Measurements from ENCODE around the gene NSMF.
"Not testable (repeated sequence)": the region's sequence is repeated elsewhere in the genome, so short reads cannot be mapped to it uniquely, and the experiment has no call there.

NSMF gene

GRCh38 chr9:137457406-137458193 lies 1.5 kb downstream of the NSMF start:
- no peak for DNase-seq

GRCh38 chr9:137456864-137457405 lies 2.2 kb downstream of the NSMF start:
- DNase-seq = no peak

- no peak for DNase-seq
Observed at GRCh38 chr9:137456061-137456863, 2.9 kb downstream of the NSMF start.

GRCh38 chr9:137455359-137455991 lies 3.7 kb downstream of the NSMF start:
- no peak for DNase-seq

- DNase-seq = no peak
Observed at GRCh38 chr9:137454597-137455358, 4.4 kb downstream of the NSMF start.

GRCh38 chr9:137454145-137454596 lies 5.0 kb downstream of the NSMF start:
- DNase-seq = peak; percentile 60

GRCh38 chr9:137453643-137454081 lies 5.5 kb downstream of the NSMF start:
- peak; percentile 77 for DNase-seq

- no peak for DNase-seq
Observed at GRCh38 chr9:137452761-137453642, 6.1 kb downstream of the NSMF start.

- no peak for DNase-seq
Observed at GRCh38 chr9:137452006-137452760, 7.0 kb downstream of the NSMF start.

GRCh38 chr9:137451264-137452005 lies 7.7 kb downstream of the NSMF start:
- not testable (repeated sequence) for DNase-seq

- peak; percentile 61 for DNase-seq
Observed at GRCh38 chr9:137450539-137451222, 8.5 kb downstream of the NSMF start.

- peak; percentile 60 for DNase-seq
Observed at GRCh38 chr9:137449931-137450538, 9.1 kb downstream of the NSMF start.

- no peak for DNase-seq
Observed at GRCh38 chr9:137449081-137449844, 9.9 kb downstream of the NSMF start.

GRCh38 chr9:137448602-137448962 lies 10.6 kb downstream of the NSMF start:
- no peak for DNase-seq

GRCh38 chr9:137447722-137448601 lies 11.2 kb downstream of the NSMF start:
- DNase-seq = no peak

- peak; percentile 38 for DNase-seq
Observed at GRCh38 chr9:137446851-137447471, 12.2 kb downstream of the NSMF start.
